ENCODE results near the gene CSMD2.

DNA sequence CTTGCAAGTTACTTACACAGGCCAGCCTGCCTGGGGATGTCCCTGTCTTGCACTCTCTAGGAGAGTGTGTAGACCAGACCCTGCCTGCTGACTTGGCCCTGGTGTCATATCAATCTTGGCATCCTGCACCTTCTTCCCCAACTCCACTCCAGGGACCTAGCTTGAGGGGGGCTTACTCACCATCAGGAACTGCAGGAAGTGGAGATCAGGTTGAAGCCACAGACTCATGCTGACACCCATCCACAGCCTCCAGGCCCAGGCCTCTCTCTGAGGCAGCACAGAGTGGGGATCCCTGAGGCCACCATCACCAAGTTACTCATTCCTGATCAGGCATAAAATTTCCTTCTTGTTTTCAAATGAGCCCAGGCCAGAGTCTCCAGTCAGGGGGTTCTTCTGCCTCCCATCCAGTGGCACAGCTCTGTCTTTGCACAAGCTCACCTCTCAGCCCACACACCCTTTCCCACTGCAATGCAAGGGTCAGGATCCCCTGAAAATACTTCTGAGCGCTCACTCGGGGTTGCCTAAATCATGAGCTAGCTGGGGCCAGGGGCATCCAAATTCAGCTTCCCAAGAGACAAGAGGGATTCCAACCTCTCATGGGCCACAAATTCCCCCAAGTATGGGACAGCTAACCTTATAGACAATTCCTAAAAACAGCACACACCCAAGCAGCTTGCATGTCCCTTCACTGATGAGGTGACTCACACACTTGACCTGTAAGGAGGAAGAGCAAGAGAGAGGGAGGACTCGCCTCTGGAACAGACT, 33.5 kb downstream of the CSMD2 start:
- TF ChIP-seq CTCF (IDR thresholded peaks at IDR 0.05; ENCODE audit: low read length) (no peak), EZH2phosphoT487 (IDR thresholded peaks at IDR 0.05; ENCODE audit: low read length) (no peak), EZH2 (optimal IDR thresholded peaks at IDR 0.05; ENCODE audit: low read depth, low read length) (no peak)

All from MM.1S (cell line).